ENCODE data around the gene MAMDC4.

GRCh38 chr9:136899196-136899595, 47.0 kb downstream of the MAMDC4 start:
- no peak for TF ChIP-seq CTCF (IDR thresholded peaks at IDR 0.05)
- no peak for TF ChIP-seq POLR2A (IDR thresholded peaks at IDR 0.05)
